Right hindlimb (tissue), 1 donor: ENCODE measurements around the gene ETF1.

Experiments used
- DNase-seq: peaks from one replicate; pipeline ENCODE4 v3.0.0-alpha.2; 2018

Gene ETF1

GRCh38 chr5:138460032-138460693, 82.9 kb downstream of the ETF1 start:
- no peak for DNase-seq

- DNase-seq: no peak
These were observed 83.6 kb downstream of the ETF1 start for GRCh38 chr5:138459311-138459933.

- DNase-seq: no peak
These were observed 84.2 kb downstream of the ETF1 start for GRCh38 chr5:138458856-138459255.

DNA sequence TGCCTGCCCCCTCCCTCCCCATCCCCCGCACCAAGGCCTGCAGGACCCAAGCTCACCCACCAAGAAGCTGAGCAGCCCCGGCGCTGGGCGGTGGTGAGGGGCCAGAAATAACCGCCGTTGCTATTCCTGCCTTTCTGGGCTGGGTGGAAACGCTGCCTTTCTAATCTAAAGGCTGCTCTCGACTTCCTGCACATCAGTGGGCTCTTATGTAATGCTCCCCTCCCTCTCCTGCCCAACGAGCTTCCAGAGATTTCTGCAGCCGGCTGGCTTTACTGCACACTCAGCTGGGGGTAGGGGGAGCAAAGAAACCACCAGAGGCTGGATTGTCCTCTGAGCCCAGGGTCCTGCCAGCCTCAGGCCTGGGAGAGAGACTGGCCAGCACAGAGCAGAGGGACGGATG, 84.7 kb downstream of the ETF1 start:
- DNase-seq: no peak

DNA sequence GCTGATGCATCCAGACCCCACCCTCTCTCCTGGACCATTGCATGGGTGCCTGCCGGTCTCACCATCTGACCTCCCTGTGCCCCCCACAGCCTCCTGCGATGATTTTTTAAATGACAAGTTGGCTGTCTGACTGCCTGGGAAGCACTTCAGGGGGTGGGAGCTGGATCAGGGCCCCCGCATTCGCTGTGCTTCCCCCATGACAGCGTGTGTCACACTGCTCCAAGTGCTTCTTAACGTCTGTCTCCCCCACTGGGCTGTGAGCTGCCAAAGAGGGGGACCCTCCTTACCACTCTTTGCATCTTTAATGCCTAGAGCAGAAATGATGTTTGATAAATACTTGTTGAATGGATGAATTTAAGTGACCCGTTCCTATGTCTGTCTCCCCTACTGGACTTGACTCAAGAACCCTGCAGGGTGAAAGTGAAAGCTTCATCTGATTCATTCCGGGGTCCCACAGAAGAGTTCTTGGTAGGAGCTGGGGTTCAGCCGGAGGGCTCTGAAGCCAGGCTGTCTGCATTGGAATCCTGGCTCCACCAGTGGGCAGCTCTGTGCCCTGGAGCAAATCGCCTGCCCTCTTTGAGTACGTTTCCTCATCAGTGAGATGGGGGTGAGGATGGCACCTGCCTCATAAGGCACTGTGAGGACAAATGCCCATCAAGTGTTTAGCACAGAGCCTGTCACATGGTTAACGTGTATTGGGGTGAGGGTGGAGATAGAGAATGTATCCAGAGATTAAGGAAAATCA, 85.3 kb downstream of the ETF1 start:
- no peak for DNase-seq
